NOMO-1 treated with dmso at 0.1 percent for 144 hours (cell line): ENCODE data around the gene PTHLH.

Experiments used
- DNase-seq: peaks from one replicate; lab custom pipeline; 2025; ENCODE audit not compliant: unreplicated experiment; lab: John Stamatoyannopoulos, UW

The PTHLH gene

DNA sequence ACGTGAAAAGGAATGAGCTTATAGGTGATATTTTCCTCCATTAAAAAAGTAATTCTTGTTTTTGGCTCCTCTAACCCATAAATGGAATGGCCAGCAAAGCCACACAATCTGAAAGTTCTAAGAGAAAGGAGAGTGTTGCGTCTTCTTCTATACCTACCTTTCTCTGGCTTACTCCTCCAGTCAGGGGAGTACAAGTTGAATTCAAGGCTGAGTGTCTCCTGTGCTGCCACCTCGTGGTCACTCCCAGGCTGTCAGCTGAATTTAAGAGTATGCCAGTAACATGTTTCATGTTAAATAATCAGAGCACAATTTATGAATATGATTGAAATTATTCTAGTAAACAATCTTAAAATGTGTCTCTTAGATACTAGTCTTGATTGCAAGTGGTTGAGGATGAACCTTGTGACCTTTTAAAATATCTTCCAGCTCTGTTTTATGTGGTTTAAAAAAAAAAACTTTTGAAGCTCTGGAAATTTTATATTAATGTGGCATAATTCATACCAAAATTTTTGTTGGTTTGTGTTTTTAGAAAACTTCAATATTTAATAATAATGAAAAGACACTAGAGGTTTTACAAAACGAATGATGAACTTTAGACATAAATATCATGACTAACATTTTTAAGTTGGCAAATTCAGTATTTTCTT lies 31.7 kb downstream of the PTHLH start:
- DNase-seq = peak; percentile 26

DNA sequence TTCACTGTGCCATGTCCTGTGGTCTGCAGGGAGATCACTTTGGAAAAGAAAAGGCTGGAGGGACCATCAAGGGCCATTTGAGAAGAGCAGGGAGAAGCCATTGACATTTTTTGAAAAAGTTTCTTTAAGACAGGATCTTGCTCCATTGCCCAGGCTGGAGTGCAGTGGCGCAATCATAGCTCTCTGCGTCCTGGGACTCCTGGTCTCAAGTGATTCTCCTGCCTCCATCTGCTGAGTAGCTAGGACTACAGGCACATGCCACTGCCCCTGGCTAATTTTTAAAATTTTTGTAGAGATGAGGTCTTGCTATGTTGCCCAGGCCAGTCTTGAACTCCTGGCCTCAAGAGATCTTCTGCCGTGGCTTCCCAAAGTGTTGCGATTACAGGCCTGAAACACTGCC lies 32.3 kb downstream of the PTHLH start:
- DNase-seq = no peak

DNA sequence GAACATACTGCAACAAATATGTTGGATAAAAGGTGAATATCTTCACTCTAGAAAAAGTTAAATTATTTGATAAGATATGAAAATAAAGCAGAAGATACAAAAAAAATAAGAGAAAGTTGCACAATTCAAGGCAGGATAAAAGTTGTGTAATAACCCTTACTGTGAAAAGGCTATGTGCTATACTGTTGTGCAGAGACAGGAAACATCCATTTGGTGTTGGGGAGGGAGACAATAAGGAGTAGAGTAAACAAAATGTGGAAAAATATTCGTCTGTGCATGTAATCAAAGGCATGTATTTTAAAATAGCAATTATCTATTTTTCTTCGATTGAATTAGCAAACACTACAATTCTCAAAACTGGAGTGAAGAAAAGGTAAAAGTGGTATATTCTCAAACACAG lies 34.8 kb downstream of the PTHLH start:
- no peak for DNase-seq

DNA sequence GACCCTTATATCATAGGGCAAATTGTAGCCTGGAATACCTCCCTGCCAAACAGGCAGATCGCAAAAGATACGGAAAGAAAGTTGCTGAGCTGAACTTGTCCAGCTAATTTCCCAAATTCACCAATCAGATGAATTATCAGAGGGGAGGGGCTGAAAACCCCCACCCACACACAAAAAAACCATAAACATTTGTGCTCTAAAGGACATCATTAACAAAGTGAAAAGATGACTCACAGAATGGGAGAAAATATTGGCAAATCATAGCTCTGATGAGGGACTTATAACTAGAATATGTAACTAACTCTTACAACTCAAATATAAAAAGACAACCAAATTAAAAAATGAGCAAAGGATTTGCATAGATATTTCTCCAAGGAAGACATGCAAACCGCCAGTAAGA lies 36.3 kb downstream of the PTHLH start:
- DNase-seq = no peak

DNA sequence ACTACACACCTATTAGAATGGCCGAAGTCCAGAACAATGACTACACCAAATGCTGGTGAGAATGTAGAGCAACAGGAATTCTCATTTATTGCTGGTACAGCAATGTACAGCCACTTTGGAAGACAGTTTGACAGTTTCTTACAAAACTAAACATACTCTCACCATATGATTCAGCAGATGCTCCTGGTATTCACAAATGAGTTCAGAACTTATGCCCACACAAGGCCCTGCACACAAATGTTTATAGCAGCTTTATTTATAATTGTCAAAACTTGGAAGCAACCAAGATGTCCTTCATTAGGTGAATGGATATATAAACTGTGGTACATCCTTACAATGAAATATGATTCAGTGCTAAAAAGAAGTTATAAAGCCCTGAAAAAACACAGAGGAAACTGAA lies 38.3 kb downstream of the PTHLH start:
- DNase-seq = no peak

DNA sequence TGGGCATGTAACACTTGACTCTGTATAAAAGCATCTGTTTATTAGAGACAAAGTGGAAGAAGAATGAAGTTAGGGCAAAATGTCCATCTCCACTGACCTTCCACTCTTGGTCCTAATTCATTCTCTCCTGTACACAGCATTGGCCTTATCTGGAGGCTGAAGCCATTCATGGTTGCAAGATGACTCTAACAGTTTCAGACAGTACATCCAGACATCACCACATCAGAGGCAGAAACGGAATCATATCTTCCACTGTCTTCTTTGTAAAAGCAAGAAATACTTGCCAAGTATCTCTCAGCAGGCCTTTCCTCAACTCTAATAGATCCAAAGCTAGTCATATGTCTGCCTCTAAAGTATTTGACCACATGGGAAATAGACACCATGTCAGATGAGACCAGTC lies 41.1 kb downstream of the PTHLH start:
- no peak for DNase-seq

DNA sequence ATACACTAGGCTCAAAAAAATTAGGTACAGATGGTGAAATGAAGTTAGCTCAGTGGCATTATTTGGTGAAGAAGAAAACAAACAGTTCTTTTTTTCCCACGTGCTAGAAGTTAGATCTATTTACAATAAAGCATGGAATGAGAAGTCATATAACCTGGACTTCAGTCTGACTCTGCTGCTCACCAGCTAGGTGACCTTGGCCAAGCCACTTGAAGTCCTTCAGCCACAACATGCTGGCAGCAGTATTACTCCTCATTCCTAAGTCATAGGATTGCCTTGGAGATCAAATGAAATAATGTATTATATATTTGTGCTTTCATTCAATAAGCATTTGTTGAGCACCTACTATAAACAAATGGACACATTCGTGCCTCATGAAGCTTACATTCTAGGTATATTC lies 45.2 kb downstream of the PTHLH start:
- DNase-seq = no peak

GRCh38 chr12:27924350-27925135 lies 48.0 kb downstream of the PTHLH start:
- no peak for DNase-seq

DNA sequence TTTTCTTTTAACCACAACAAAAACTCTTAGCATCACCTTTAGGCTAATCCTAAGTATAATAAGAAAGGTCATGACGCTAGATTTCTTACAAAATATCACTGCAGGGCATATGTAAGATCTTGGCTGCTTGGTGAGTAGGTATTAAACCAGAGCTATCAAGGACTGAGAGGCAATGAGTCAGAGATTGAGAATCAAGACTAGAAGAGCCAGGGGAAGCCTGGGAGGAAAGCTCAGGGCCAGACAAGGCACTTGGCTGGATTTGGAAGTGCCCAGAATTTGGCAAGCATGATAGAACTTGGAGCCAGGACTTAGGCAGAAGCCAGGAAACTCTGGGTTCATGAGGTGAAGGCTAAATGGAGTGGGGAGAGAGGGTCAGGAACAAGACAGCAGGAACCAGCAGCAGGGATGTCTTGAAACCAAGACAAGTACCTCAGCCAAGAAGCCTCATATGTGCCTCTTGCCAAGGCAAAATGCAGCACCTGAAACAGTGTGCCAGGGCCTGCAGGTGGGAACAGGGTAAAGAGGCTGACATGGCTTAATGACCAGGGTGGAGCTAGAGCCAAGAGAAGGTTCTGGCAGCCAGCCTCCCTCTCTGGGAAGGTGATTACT lies 49.9 kb downstream of the PTHLH start:
- DNase-seq = no peak

DNA sequence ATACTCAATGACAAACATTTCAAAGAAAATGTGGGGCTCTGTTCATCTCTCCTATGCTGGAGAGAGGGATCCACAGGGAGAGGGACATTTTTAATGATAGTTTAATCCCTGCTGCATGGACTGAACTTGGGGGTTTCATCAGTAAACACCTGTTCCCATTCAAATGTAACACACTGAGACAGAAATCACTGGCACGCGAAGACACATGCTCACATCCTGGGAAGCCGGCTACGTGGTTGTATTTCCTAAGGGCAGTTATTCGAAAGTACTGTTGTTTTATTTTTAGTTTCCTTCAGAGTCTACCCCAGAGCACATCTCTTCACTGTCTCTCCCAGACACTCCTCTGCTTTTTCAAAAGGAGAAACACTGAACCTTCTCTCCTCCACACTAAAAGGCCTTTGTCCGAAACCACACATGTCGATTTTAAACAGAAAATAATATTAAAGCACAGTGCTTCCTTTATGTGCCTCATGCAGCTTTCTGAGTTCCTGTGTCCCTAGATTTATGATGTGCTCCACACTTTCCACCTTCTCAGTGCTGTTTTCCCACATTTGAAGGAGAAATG lies 52.8 kb downstream of the PTHLH start:
- no peak for DNase-seq

DNA sequence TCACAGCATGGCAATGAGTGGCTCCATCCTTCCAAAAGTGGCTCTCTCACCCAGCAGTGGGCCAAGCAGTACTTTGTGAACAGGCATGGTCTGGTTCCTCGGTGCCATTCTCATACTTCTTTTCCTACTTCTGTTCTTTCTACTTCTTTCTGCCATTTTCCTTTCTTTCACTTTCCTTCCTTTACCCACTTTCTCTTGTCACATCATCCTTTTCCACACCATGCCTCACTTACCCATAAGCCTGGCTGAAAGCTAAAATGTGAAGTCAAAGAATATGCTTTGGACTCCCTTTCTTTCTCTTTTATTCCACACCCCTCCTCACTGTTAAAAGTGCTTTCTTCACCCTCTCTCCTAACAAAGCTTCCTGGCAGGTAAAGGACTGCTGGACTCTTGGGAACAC lies 57.0 kb downstream of the PTHLH start:
- DNase-seq = no peak

GRCh38 chr12:27915021-27915420 lies 57.5 kb downstream of the PTHLH start:
- no peak for DNase-seq

DNA sequence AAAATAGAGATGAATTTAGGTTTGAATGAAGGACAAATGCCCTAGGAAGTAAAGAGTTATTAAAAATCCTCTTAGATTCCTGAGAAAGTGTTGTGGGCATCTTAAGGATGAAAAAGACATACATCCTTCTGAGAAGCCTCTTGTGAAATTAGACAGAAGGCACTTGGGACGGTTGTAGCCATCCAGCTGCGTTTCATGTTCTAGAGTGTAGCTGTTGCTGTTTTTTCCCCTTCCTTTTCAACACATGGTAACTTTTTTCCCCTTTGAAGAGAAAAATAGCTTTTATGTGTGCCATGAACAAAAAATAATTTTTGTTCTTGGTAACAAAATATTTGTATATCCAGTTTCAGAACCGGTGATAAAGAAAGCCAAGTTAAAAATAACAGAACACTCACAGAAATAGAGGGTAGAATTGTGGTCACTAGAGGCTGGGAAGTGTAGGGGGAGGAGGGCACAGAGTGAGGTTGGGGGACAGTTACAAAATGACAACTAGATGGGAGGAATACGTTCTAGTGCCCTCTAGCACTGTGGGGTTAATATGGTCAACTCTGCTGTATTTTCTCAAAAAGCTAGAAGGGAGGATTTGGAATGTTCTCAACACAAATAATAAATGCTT lies 58.4 kb downstream of the PTHLH start:
- DNase-seq = no peak

DNA sequence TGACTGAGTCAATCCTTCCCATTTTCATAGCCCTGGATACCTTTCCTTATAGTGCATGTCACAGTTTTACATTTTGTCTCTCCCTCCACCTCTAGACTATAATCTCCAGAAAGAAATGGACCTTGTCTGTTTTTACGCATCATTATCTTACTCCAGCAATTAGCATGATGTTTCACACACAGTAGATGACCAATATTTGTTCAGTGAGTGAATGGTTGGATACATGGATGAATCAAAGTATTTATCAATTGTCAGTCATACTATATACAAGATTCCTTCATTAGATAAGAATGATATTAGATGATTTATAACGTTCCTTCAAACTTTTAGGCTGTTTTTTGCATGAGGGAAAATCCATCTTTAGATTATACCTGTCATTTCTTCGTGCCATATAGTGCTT lies 61.1 kb downstream of the PTHLH start:
- no peak for DNase-seq
